Ascending aorta (tissue), 2 donors: ENCODE data around the gene INTS11. TPM values are rescaled to one million over a fixed set of nuclear protein-coding genes. Genes with fewer than 3 reads are reported as not detected.
A peak's percentile ranks its signal among the peaks of the same experiment; 100 is the strongest.

Experiments used
- DNase-seq, 2 donors: peaks; one replicate each; pipeline ENCODE4 v3.0.0-alpha.2; 2019; ENCODE audit warnings: low spot score in 2 of 2
- H3K27ac ChIP-seq, 2 donors: fragments of 200-600 bp; sonication (generic); one replicate each; pipeline ENCODE4 v1.5.1; 2016 to 2017; ENCODE audit warnings: mild to moderate bottlenecking in 1 of 2
- H3K27me3 ChIP-seq: fragments of 200-600 bp; sonication (generic); one replicate; pipeline ENCODE4 v1.5.1; 2017
- H3K36me3 ChIP-seq, 2 donors: fragments of 200-600 bp; sonication (generic); one replicate each; pipeline ENCODE4 v1.5.1; 2016
- H3K4me1 ChIP-seq, 2 donors: fragments of 200-600 bp; sonication (generic); one replicate each; pipeline ENCODE4 v1.5.1; 2016 to 2017; ENCODE audit warnings: mild to moderate bottlenecking in 1 of 2
- H3K4me3 ChIP-seq, 2 donors: fragments of 200-600 bp; sonication (generic); one replicate each; pipeline ENCODE4 v1.5.1; 2016 to 2017; ENCODE audit warnings: mild to moderate bottlenecking in 1 of 2
- H3K9me3 ChIP-seq, 2 donors: fragments of 200-600 bp; sonication (generic); one replicate each; pipeline ENCODE4 v1.5.1; 2016
- CTCF ChIP-seq, 3 experiments: fragments of 200-600 bp in 2 of 3; fragments of 450-650 bp in 1 of 3; sonication (generic) in 2 of 3; IDR thresholded peaks; one replicate each; pipeline ENCODE4 v1.5.1; 2016 to 2019; ENCODE audit warnings: antibody characterized with exemption in 3 of 3, mild to moderate bottlenecking in 1 of 3, moderate library complexity in 1 of 3
- intact Hi-C: fragments of 100-400 bp; cut with DNase I; formaldehyde crosslinking; loops from one replicate; pipeline ENCODE4 v1.15.1; 2023
- total RNA-seq: library from RNA; depleted of rRNA; stranded (reverse); fragments of >200 nt; gene quantifications from one replicate; pipeline ENCODE4 v1.1.0, GENCODE V29; 2016

INTS11 gene
- total RNA-seq, result 214 TPM

GRCh38 chr1:1324524-1325287 is at the start of gene INTS11, which contains the start of gene CPTP:
INTS11 (minus strand) TSS chr1:1324660; CDS start chr1:1324608, 52 bp downstream.
CPTP (plus strand) TSS chr1:1324802; CDS start chr1:1326911, 2,109 bp downstream.
- DNase-seq, result peak; percentile 68 to 96
- peak within 1 kb of the TSS; percentile 70 to 89 for H3K4me3 ChIP-seq
- H3K27ac ChIP-seq, result peak within 1 kb of the TSS; percentile 72 to 76
- intact Hi-C loops, result loop anchor here (1.0 to 2.0 kb wide), 3 partner anchors 16 to 75 kb away; partner anchors contain the start of genes CCNL2, DVL1 and PUSL1
- no peak for TF ChIP-seq CTCF (IDR thresholded peaks at IDR 0.05)
- peaks cover 21 to 34% of the 10 kb centered on the region in 2 donors for H3K36me3 ChIP-seq
- no peaks in the 10 kb centered on the region for H3K27me3 ChIP-seq
- H3K4me1 ChIP-seq, result peaks cover 8 to 33% of the 10 kb centered on the region in 2 donors
- no peaks in the 10 kb centered on the region for H3K9me3 ChIP-seq

GRCh38 chr1:1373815-1374588 is 49.5 kb upstream of the INTS11 start:
- DNase-seq, result peak in 1 of 2 donors; percentile 64
- Histone ChIP-seq H3K27me3 (no peaks in the 10 kb centered on the region), H3K4me1 (peaks cover 23 to 26% of the 10 kb centered on the region in 2 donors), H3K36me3 (peaks cover 7 to 9% of the 10 kb centered on the region in 2 donors), H3K9me3 (no peaks in the 10 kb centered on the region), H3K27ac (peak overlapping the region; percentile 97 to 98), H3K4me3 (peak overlapping the region; percentile 93 to 100)
- no peak for TF ChIP-seq CTCF (IDR thresholded peaks at IDR 0.05)
- intact Hi-C loops, result loop anchor here (2.0 kb wide), 2 partner anchors 15 to 65 kb away; partner anchors contain the start of genes MXRA8 and PUSL1

DNA sequence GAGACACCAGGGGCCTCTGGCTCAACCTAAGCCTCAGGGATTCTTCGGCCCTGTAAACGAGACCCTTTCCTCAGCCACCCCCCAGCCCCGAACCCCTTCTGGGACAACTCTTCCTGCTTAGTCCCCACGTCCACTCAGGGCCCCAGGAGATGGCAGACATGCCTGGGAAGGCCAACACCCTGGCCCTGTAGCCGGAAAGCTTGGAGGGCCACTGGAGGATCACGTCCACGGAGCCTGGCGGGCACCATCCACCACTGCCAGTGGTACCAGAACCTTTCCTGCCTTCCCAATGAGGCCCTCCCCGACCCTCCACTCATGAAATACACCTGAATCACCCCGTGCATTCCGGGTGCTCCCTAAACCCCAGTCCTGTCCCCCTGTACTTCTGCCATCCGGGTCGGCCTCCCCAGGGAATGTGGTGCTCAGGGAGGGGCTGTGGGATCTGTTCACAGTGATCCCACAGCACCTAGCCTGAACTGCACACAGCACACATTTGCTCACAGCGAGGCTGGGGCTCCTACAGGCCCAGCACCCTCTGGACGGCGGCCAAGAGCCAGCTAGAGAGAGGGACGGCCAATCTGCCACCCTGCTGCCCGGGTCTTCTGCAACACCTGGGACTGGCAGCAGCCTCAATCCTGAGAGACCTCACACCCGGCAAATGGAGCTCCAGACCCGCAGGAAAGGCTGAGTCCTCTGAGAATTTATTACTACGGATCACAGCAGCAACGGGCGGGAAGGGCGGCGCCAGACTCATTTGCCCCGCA is 48.8 kb upstream of the INTS11 start:
- H3K27ac ChIP-seq, result no peak overlapping the region
- no peaks in the 10 kb centered on the region for H3K27me3 ChIP-seq
- peaks cover 23 to 26% of the 10 kb centered on the region in 2 donors for H3K4me1 ChIP-seq
- H3K36me3 ChIP-seq, result peaks cover 7 to 9% of the 10 kb centered on the region in 2 donors
- TF ChIP-seq CTCF (IDR thresholded peaks at IDR 0.05), result no peak
- no peak for DNase-seq
- intact Hi-C loops, result no loop called here
- H3K9me3 ChIP-seq, result no peaks in the 10 kb centered on the region
- peak overlapping the region in 1 of 2 donors; percentile 100 for H3K4me3 ChIP-seq

- Histone ChIP-seq H3K27ac (no peak overlapping the region), H3K4me3 (no peak overlapping the region), H3K9me3 (no peaks in the 10 kb centered on the region), H3K36me3 (peaks cover 7 to 9% of the 10 kb centered on the region in 2 donors), H3K27me3 (no peaks in the 10 kb centered on the region), H3K4me1 (peaks cover 23 to 26% of the 10 kb centered on the region in 2 donors)
- TF ChIP-seq CTCF (IDR thresholded peaks at IDR 0.05), result peak; percentile 88 to 97 (median 96)
- peak in 1 of 2 donors; percentile 79 for DNase-seq
- intact Hi-C loops, result no loop called here
These were observed 47.6 kb upstream of the INTS11 start for GRCh38 chr1:1371746-1372711.
